K562 (cell line): ENCODE measurements around the gene ZNF853. TPM values are rescaled to one million over a fixed set of nuclear protein-coding genes. Genes with fewer than 3 reads are reported as not detected.
A peak's percentile ranks its signal among the peaks of the same experiment; 100 is the strongest.

ENCODE experiments used
- GABPB1 ChIP-seq: sonication (generic); formaldehyde crosslinking; IDR thresholded peaks from 2 replicates; pipeline ENCODE4 v1.8.0; 2022; ENCODE audit warnings: mild to moderate bottlenecking, missing genetic modification reagents
- GATAD2B ChIP-seq: fragments of 450-650 bp; IDR thresholded peaks from 2 replicates; pipeline ENCODE4 v1.6.1; 2017; ENCODE audit warnings: mild to moderate bottlenecking, borderline replicate concordance
- SIN3A ChIP-seq, 2 experiments: fragments of 150-350 bp in 1 of 2; IDR thresholded peaks; 2 replicates each; pipeline ENCODE4 v1.6.1; 2011 to 2016; ENCODE audit warnings: borderline replicate concordance in 2 of 2, low read depth in 2 of 2, low read length in 2 of 2, mild to moderate bottlenecking in 2 of 2, moderate library complexity in 2 of 2; ENCODE audit not compliant: control insufficient read depth in 1 of 2
- TBL1XR1 ChIP-seq, 2 experiments: IDR thresholded peaks; 2 replicates each; pipeline ENCODE4 v1.6.1; 2012; ENCODE audit warnings: improper control_type of control experiment in 2 of 2, low read length in 2 of 2, mild to moderate bottlenecking in 1 of 2
- ZBTB7A ChIP-seq: IDR thresholded peaks from 2 replicates; pipeline ENCODE4 v1.6.1; 2011; ENCODE audit warnings: low read depth, mild to moderate bottlenecking, low read length, moderate library complexity, borderline replicate concordance; ENCODE audit not compliant: control insufficient read depth
- polyA plus RNA-seq, 8 experiments: library from polyadenylated mRNA; depleted of rRNA in 4 of 8; stranded (reverse) in 5 of 8; unstranded in 3 of 8; fragments of >200 nt; fragmentation: Nextera tagmentation in 2 of 8; fragmentation: Illumina TruSeq in 1 of 8; extraction: Ambion mirVana in 2 of 8; extraction: Trizol in 1 of 8; gene quantifications; 2 replicates each; pipeline versions ENCODE4 v1.2.1 to v1.2.3, GENCODE V29; 2011 to 2014; ENCODE audit warnings: inconsistent platforms in 1 of 8, missing spikeins in 1 of 8
- total RNA-seq, 7 experiments: library from RNA; depleted of rRNA in 6 of 7; stranded (reverse); fragments of >200 nt in 6 of 7; fragmentation: Illumina TruSeq in 2 of 7; extraction: Trizol in 2 of 7; gene quantifications; 2 replicates each; pipeline versions ENCODE4 v1.2.1 to v1.2.3, GENCODE V29; 2011 to 2021; ENCODE audit warnings: low replicate concordance in 1 of 7
- TF ChIP-seq, protein P1 (sequence below), 3 experiments: fragments of 200-800 bp in 1 of 3; fragments of 250-450 bp in 1 of 3; fragments of 450-650 bp in 1 of 3; sonication (Bioruptor Pico) in 1 of 3; sonication (Bioruptor generic) in 1 of 3; formaldehyde crosslinking in 1 of 3; IDR thresholded peaks; 2 replicates each; pipeline versions ENCODE4 v1.6.1 to v1.8.0; 2016 to 2022; ENCODE audit warnings: mild to moderate bottlenecking in 2 of 3, missing genetic modification characterization in 2 of 3, missing compliant biosample characterization in 1 of 3, moderate library complexity in 1 of 3
- TF ChIP-seq, protein P2 (sequence below), 2 experiments: fragments of 450-650 bp; IDR thresholded peaks; 2 replicates each; pipeline ENCODE4 v1.6.1; 2016; ENCODE audit warnings: mild to moderate bottlenecking in 2 of 2, borderline replicate concordance in 1 of 2, low read depth in 1 of 2, moderate library complexity in 1 of 2
- TF ChIP-seq, protein P3 (sequence below), 2 experiments: IDR thresholded peaks; 2 replicates each; pipeline ENCODE4 v1.6.1; 2011; ENCODE audit warnings: borderline replicate concordance in 1 of 2, control low read depth in 1 of 2, low read depth in 1 of 2, low read length in 1 of 2, mild to moderate bottlenecking in 1 of 2, mixed read lengths in 1 of 2, moderate library complexity in 1 of 2; ENCODE audit not compliant: insufficient read depth in 1 of 2, insufficient read length in 1 of 2, poor library complexity in 1 of 2, severe bottlenecking in 1 of 2; ENCODE audit errors: extremely low read depth in 1 of 2
- TF ChIP-seq, protein P4 (sequence below): fragments of 450-650 bp; formaldehyde crosslinking; IDR thresholded peaks from 2 replicates; pipeline ENCODE4 v1.4.0; 2022; ENCODE audit warnings: mild to moderate bottlenecking, moderate library complexity

ZNF853 gene
- total and polyA plus RNA-seq, 9 of the 15 experiments (the other 6 are each of a cell fraction or from before 2014, with no cell fraction given): 0.03 TPM; not detected in 8

DNA sequence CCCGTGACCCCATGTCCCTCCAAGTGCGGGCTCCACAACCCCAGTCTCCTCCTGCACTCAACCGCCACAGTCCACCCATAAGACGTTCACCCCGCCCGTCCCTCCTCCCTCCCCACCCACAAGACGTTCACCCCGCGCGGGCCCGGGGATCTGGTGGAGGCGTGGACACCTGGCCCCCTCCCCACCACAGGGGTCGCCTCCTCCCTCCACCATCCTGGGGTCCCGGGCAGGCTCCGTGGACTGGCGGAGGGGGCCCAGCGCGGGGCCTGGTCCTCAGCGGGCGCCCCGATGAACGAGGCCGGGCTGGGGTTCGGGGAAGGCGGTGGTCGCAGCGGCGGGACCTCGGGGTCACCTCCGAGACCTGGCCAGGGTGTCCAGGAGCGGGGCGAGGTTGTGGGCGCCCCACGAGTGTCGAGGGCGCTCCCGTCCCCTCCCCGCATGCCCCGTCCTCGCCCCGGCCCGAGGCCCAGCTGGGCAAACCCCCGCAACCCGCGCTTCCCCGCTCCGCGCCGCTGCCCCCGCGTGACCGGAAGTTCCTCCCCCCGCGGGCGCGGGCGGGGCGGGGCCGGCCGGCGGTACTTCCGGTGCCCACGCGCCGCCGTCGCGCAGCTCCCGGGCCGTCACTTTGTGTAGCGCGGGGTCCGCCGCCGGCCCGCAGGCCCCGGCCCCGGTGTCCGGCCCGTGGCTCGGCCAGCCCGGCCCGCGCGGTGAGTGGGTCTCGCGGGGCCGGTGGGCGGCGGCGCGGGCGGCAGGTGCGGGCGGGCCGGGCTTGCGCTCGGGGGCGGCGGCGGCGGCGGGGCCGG, 21.5 kb downstream of the ZNF853 start, which contains the start of gene ZNF316 (continued):
- TF ChIP-seq, protein P1, sequence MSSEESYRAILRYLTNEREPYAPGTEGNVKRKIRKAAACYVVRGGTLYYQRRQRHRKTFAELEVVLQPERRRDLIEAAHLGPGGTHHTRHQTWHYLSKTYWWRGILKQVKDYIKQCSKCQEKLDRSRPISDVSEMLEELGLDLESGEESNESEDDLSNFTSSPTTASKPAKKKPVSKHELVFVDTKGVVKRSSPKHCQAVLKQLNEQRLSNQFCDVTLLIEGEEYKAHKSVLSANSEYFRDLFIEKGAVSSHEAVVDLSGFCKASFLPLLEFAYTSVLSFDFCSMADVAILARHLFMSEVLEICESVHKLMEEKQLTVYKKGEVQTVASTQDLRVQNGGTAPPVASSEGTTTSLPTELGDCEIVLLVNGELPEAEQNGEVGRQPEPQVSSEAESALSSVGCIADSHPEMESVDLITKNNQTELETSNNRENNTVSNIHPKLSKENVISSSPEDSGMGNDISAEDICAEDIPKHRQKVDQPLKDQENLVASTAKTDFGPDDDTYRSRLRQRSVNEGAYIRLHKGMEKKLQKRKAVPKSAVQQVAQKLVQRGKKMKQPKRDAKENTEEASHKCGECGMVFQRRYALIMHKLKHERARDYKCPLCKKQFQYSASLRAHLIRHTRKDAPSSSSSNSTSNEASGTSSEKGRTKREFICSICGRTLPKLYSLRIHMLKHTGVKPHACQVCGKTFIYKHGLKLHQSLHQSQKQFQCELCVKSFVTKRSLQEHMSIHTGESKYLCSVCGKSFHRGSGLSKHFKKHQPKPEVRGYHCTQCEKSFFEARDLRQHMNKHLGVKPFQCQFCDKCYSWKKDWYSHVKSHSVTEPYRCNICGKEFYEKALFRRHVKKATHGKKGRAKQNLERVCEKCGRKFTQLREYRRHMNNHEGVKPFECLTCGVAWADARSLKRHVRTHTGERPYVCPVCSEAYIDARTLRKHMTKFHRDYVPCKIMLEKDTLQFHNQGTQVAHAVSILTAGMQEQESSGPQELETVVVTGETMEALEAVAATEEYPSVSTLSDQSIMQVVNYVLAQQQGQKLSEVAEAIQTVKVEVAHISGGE (CRISPR knock-in tag; IDR thresholded peaks at IDR 0.05): peak in 2 of 3 experiments; percentile 21 to 82; a peak in 3 of 6 replicates
- TF ChIP-seq GABPB1 (CRISPR knock-in tag) (peak; percentile 74), ZBTB7A (peak; percentile 65; the same call in 1 of the 2 replicates), GATAD2B (peak; percentile 89; the same call in 1 of the 2 replicates), SIN3A (IDR thresholded peaks at IDR 0.05; ENCODE audit: borderline replicate concordance in 2 of 2, control insufficient read depth in 1 of 2, low read depth in 2 of 2, low read length in 2 of 2) (peak; percentile 17 to 57; a peak in 1 of 4 replicates), TBL1XR1 (IDR thresholded peaks at IDR 0.05; ENCODE audit: low read length in 2 of 2) (no peak)
- TF ChIP-seq, protein P2, sequence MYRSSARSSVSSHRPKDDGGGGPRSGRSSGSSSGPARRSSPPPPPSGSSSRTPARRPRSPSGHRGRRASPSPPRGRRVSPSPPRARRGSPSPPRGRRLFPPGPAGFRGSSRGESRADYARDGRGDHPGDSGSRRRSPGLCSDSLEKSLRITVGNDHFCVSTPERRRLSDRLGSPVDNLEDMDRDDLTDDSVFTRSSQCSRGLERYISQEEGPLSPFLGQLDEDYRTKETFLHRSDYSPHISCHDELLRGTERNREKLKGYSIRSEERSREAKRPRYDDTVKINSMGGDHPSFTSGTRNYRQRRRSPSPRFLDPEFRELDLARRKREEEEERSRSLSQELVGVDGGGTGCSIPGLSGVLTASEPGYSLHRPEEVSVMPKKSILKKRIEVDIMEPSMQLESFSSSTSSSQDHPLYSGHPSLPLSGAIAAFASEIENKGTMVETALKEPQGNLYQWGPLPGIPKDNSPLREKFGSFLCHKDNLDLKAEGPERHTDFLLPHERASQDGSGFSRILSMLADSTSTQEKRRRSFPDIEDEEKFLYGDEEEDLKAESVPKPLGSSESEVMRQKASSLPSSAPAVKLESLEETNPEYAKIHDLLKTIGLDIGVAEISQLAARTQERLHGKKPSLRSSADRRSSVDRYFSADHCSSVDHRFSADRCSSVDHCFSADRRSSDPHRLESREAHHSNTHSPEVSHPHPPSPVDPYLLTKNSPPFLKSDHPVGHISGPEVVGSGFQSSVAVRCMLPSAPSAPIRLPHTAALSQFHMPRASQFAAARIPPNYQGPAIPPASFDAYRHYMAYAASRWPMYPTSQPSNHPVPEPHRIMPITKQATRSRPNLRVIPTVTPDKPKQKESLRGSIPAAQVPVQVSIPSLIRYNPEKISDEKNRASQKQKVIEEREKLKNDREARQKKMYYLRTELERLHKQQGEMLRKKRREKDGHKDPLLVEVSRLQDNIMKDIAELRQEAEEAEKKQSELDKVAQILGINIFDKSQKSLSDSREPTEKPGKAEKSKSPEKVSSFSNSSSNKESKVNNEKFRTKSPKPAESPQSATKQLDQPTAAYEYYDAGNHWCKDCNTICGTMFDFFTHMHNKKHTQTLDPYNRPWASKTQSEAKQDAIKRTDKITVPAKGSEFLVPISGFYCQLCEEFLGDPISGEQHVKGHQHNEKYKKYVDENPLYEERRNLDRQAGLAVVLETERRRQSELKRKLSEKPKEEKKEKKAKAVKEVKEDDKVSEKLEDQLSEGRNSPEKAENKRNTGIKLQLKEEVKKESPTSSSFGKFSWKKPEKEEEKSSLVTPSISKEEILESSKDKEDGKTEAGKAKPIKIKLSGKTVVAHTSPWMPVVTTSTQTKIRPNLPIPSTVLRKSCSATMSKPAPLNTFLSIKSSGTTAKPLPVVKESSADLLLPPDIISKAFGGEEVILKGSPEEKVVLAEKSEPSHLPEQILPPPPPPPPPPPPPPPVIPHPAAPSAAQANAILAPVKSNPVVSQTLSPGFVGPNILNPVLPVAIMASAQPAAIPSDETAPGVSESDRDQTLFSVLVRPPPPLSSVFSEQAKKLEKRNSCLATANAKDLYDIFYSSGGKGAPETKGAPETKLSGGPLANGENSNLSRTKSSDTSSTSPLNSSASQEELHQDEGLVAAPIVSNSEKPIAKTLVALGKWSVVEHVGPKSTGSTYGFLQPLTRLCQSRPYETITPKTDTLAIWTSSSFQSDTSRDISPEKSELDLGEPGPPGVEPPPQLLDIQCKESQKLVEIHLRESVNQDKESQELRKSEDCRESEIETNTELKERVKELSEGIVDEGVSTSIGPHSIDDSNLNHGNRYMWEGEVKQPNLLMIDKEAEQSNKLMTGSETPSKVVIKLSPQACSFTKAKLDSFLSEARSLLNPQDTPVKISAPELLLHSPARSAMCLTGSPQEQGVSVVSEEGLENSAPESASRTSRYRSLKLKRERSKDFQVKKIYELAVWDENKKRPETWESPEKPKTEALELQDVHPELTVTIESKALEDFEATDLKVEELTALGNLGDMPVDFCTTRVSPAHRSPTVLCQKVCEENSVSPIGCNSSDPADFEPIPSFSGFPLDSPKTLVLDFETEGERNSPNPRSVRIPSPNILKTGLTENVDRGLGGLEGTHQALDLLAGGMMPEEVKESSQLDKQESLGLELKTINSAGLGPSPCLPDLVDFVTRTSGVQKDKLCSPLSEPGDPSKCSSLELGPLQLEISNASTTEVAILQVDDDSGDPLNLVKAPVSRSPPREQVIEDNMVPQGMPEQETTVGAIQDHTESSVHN (IDR thresholded peaks at IDR 0.05; ENCODE audit: borderline replicate concordance in 1 of 2, low read depth in 1 of 2): no peak
- TF ChIP-seq, protein P3, sequence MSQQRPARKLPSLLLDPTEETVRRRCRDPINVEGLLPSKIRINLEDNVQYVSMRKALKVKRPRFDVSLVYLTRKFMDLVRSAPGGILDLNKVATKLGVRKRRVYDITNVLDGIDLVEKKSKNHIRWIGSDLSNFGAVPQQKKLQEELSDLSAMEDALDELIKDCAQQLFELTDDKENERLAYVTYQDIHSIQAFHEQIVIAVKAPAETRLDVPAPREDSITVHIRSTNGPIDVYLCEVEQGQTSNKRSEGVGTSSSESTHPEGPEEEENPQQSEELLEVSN (IDR thresholded peaks at IDR 0.05; ENCODE audit: borderline replicate concordance in 1 of 2, extremely low read depth in 1 of 2, insufficient read depth in 1 of 2, insufficient read length in 1 of 2, low read depth in 1 of 2, low read length in 1 of 2, poor library complexity in 1 of 2, severe bottlenecking in 1 of 2): peak; percentile 72 to 97
- TF ChIP-seq, protein P4, sequence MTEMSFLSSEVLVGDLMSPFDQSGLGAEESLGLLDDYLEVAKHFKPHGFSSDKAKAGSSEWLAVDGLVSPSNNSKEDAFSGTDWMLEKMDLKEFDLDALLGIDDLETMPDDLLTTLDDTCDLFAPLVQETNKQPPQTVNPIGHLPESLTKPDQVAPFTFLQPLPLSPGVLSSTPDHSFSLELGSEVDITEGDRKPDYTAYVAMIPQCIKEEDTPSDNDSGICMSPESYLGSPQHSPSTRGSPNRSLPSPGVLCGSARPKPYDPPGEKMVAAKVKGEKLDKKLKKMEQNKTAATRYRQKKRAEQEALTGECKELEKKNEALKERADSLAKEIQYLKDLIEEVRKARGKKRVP: peak; percentile 21; the same call in 1 of the 2 replicates
